ENCODE measurements around the gene FREM1.

Gene FREM1

DNA sequence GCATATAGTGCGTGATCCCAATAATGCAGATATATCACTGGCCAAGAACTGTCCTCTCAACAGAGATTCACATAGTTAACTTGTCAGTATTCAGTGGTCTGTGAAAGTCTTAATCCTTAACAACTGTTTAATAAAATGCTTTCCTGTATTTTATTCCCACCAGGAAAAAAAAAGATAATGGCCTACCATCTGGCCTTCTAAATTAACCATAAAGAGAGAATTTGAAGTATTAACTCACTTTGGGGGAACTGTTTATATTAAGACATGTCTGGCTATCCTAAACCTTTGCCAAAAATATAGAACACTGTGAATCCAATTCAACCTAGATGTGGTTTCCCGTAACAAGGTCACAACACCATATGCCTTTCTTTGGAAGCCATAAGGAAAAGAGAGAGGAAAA, 818 bp upstream of the FREM1 start:
- TF ChIP-seq, protein P1, sequence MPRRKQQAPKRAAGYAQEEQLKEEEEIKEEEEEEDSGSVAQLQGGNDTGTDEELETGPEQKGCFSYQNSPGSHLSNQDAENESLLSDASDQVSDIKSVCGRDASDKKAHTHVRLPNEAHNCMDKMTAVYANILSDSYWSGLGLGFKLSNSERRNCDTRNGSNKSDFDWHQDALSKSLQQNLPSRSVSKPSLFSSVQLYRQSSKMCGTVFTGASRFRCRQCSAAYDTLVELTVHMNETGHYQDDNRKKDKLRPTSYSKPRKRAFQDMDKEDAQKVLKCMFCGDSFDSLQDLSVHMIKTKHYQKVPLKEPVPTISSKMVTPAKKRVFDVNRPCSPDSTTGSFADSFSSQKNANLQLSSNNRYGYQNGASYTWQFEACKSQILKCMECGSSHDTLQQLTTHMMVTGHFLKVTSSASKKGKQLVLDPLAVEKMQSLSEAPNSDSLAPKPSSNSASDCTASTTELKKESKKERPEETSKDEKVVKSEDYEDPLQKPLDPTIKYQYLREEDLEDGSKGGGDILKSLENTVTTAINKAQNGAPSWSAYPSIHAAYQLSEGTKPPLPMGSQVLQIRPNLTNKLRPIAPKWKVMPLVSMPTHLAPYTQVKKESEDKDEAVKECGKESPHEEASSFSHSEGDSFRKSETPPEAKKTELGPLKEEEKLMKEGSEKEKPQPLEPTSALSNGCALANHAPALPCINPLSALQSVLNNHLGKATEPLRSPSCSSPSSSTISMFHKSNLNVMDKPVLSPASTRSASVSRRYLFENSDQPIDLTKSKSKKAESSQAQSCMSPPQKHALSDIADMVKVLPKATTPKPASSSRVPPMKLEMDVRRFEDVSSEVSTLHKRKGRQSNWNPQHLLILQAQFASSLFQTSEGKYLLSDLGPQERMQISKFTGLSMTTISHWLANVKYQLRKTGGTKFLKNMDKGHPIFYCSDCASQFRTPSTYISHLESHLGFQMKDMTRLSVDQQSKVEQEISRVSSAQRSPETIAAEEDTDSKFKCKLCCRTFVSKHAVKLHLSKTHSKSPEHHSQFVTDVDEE (CRISPR knock-in tag; IDR thresholded peaks at IDR 0.05), result no peak
- TF ChIP-seq OSR1 (CRISPR knock-in tag; IDR thresholded peaks at IDR 0.05) (no peak), TCF4 (CRISPR knock-in tag; IDR thresholded peaks at IDR 0.05; ENCODE audit: borderline replicate concordance) (peak; percentile 33; the same call in 1 of the 2 replicates)
- TF ChIP-seq, protein P2, sequence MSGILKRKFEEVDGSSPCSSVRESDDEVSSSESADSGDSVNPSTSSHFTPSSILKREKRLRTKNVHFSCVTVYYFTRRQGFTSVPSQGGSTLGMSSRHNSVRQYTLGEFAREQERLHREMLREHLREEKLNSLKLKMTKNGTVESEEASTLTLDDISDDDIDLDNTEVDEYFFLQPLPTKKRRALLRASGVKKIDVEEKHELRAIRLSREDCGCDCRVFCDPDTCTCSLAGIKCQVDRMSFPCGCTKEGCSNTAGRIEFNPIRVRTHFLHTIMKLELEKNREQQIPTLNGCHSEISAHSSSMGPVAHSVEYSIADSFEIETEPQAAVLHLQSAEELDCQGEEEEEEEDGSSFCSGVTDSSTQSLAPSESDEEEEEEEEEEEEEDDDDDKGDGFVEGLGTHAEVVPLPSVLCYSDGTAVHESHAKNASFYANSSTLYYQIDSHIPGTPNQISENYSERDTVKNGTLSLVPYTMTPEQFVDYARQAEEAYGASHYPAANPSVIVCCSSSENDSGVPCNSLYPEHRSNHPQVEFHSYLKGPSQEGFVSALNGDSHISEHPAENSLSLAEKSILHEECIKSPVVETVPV (CRISPR knock-in tag; IDR thresholded peaks at IDR 0.05), result no peak
- ATAC-seq, result no peak

DNA sequence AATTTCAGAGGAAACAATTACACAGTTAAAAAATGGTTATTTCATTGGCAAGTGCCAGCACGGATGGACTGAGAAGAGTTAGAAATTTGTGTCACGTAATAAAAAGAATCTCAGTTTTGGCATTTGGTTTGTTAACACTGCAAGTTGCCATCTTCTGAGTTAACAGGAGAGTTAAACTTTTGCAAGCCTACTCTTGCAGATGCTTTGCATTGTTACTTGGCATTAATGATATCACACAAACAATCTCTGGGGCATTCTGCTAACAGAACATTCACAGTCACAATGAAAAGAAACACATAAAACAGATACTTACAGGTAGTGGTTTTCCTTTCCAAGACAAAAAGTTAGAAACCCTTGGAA, 647 bp downstream of the FREM1 start:
- TF ChIP-seq PPARA (CRISPR knock-in tag; IDR thresholded peaks at IDR 0.05; ENCODE audit: borderline replicate concordance) (no peak), ZNF70 (CRISPR knock-in tag; IDR thresholded peaks at IDR 0.05) (no peak), ZNF8 (CRISPR knock-in tag; IDR thresholded peaks at IDR 0.05) (no peak), ZNF565 (CRISPR knock-in tag; conservative IDR thresholded peaks at IDR 0.05; ENCODE audit: low read depth) (no peak), GLIS3 (CRISPR knock-in tag; IDR thresholded peaks at IDR 0.05) (no peak), ESRRG (CRISPR knock-in tag; IDR thresholded peaks at IDR 0.05) (no peak), OSR1 (CRISPR knock-in tag; IDR thresholded peaks at IDR 0.05) (no peak), CSDC2 (CRISPR knock-in tag; IDR thresholded peaks at IDR 0.05) (no peak), BACH2 (CRISPR knock-in tag; IDR thresholded peaks at IDR 0.05; ENCODE audit: borderline replicate concordance) (no peak)
- TF ChIP-seq, protein P3, sequence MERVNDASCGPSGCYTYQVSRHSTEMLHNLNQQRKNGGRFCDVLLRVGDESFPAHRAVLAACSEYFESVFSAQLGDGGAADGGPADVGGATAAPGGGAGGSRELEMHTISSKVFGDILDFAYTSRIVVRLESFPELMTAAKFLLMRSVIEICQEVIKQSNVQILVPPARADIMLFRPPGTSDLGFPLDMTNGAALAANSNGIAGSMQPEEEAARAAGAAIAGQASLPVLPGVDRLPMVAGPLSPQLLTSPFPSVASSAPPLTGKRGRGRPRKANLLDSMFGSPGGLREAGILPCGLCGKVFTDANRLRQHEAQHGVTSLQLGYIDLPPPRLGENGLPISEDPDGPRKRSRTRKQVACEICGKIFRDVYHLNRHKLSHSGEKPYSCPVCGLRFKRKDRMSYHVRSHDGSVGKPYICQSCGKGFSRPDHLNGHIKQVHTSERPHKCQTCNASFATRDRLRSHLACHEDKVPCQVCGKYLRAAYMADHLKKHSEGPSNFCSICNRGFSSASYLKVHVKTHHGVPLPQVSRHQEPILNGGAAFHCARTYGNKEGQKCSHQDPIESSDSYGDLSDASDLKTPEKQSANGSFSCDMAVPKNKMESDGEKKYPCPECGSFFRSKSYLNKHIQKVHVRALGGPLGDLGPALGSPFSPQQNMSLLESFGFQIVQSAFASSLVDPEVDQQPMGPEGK (CRISPR knock-in tag; IDR thresholded peaks at IDR 0.05; ENCODE audit: borderline replicate concordance), result no peak
- TF ChIP-seq, protein P2 (CRISPR knock-in tag; IDR thresholded peaks at IDR 0.05), result no peak
- TF ChIP-seq, protein P4, sequence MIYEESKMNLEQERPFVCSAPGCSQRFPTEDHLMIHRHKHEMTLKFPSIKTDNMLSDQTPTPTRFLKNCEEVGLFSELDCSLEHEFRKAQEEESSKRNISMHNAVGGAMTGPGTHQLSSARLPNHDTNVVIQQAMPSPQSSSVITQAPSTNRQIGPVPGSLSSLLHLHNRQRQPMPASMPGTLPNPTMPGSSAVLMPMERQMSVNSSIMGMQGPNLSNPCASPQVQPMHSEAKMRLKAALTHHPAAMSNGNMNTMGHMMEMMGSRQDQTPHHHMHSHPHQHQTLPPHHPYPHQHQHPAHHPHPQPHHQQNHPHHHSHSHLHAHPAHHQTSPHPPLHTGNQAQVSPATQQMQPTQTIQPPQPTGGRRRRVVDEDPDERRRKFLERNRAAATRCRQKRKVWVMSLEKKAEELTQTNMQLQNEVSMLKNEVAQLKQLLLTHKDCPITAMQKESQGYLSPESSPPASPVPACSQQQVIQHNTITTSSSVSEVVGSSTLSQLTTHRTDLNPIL (CRISPR knock-in tag; IDR thresholded peaks at IDR 0.05; ENCODE audit: low read depth), result no peak
- ATAC-seq, result peak; percentile 57

DNA sequence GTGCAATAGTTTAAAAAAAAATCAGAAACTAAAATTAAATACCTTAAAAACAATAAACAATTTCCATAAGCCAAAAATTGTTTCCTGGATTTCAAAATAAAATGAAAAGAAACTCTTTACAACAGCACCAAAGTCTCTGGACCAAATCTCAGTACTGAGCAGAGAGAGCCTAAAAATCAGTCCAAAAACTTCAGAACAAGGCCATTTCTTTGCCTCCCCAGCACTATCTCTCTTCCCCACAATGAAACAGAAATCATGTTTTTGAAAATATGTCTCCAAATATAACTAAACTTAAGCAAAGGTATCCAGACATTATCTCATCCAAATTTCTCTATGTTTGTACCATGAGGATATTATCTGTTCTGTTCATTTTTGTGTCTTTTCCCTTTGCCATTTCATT, 1.0 kb downstream of the FREM1 start:
- no peak for ATAC-seq

DNA sequence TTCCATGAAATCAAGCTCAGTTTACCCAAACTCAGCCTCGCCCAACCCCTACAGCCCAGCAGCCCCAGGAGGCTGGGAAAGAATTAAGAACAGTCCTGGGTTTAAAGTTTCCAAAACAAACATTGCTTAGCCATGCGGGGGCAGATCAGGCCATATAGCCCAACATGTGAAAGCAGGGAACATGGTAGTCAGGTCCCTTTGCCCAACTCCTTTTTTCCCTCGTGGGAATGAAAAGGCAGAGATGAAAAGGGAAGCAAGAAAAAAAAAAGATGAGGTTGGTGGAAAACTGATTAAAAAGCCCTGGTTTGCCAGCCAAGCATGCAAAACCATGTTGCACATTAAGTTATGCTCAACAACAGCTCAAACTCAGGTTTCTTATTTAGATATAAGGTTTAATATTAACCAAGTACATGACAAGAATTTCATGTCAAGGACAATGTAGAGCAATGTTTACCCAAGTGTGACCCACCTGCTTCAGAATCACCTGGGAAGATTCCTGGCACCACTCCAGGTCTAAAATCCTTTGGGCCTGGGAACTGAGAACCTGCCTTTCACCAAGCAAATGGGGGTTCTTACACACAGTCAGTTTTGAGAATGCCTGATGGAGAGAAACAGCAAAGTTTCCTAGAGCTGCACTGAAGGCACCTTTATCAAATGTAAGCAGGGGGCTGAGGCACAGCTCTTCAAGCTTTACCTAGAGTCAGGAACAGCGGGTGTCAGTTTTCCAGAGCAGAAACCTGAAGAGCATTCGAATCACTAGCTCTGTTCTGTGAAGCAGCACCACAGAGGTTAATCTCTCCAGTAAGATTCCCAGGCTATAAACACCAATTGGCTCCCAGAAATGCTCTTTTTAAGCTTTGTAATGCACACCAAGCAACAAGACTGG, 1.7 kb downstream of the FREM1 start:
- ATAC-seq, result no peak
- TF ChIP-seq, protein P3 (CRISPR knock-in tag; IDR thresholded peaks at IDR 0.05; ENCODE audit: borderline replicate concordance), result no peak
- TF ChIP-seq CSDC2 (CRISPR knock-in tag; IDR thresholded peaks at IDR 0.05), result no peak
- TF ChIP-seq GLIS3 (CRISPR knock-in tag; IDR thresholded peaks at IDR 0.05), result no peak
- TF ChIP-seq ISL1 (CRISPR knock-in tag; IDR thresholded peaks at IDR 0.05), result no peak
- TF ChIP-seq ESRRG (CRISPR knock-in tag; IDR thresholded peaks at IDR 0.05), result no peak
- no peak for TF ChIP-seq BACH2 (CRISPR knock-in tag; IDR thresholded peaks at IDR 0.05; ENCODE audit: borderline replicate concordance)
- no peak for TF ChIP-seq RARB (CRISPR knock-in tag; IDR thresholded peaks at IDR 0.05)
- no peak for TF ChIP-seq ZNF70 (CRISPR knock-in tag; IDR thresholded peaks at IDR 0.05)
- TF ChIP-seq ZNF565 (CRISPR knock-in tag; conservative IDR thresholded peaks at IDR 0.05; ENCODE audit: low read depth), result no peak
- TF ChIP-seq, protein P4 (CRISPR knock-in tag; IDR thresholded peaks at IDR 0.05; ENCODE audit: low read depth), result no peak
- TF ChIP-seq SNAI2 (CRISPR knock-in tag; IDR thresholded peaks at IDR 0.05), result no peak
- TF ChIP-seq PPARA (CRISPR knock-in tag; IDR thresholded peaks at IDR 0.05; ENCODE audit: borderline replicate concordance), result no peak
- TF ChIP-seq ZNF8 (CRISPR knock-in tag; IDR thresholded peaks at IDR 0.05), result no peak
- no peak for TF ChIP-seq TOX (CRISPR knock-in tag; IDR thresholded peaks at IDR 0.05; ENCODE audit: borderline replicate concordance)
- TF ChIP-seq ZFP30 (CRISPR knock-in tag; IDR thresholded peaks at IDR 0.05), result no peak
- no peak for TF ChIP-seq ARNTL (CRISPR knock-in tag; IDR thresholded peaks at IDR 0.05; ENCODE audit: borderline replicate concordance, low read depth)
- no peak for TF ChIP-seq OSR1 (CRISPR knock-in tag; IDR thresholded peaks at IDR 0.05)

More for the DNA sequence above, 1.0 kb downstream of the FREM1 start:
- TF ChIP-seq BACH2 (CRISPR knock-in tag; IDR thresholded peaks at IDR 0.05; ENCODE audit: borderline replicate concordance) (no peak), TCF4 (CRISPR knock-in tag; IDR thresholded peaks at IDR 0.05; ENCODE audit: borderline replicate concordance) (no peak), RARB (CRISPR knock-in tag; IDR thresholded peaks at IDR 0.05) (no peak)

Measured in SK-N-SH treated with all-trans-retinoic acid at 6 μM for 48 hours (cell line).